ENCODE measurements around the gene MOB3B.

DNA sequence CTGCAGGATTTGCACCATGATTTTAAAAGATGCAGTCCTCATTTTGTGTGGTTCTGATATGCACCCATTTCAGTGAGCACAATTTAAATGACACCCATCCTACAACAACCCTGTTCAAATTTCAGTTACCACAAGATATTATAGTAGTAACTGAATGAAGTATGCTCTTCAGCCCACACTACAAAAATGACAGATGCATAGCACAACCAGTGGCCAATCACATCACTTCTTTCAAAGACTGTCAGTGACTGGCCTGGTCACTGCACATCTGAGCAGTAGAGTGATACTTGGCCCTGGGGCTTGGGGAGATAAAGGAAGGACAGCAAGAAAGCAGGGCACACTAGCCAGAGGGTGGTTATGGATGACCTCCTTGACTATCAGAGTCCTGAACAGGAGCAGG lies 25.4 kb downstream of the MOB3B start:
- TF ChIP-seq, protein P1, sequence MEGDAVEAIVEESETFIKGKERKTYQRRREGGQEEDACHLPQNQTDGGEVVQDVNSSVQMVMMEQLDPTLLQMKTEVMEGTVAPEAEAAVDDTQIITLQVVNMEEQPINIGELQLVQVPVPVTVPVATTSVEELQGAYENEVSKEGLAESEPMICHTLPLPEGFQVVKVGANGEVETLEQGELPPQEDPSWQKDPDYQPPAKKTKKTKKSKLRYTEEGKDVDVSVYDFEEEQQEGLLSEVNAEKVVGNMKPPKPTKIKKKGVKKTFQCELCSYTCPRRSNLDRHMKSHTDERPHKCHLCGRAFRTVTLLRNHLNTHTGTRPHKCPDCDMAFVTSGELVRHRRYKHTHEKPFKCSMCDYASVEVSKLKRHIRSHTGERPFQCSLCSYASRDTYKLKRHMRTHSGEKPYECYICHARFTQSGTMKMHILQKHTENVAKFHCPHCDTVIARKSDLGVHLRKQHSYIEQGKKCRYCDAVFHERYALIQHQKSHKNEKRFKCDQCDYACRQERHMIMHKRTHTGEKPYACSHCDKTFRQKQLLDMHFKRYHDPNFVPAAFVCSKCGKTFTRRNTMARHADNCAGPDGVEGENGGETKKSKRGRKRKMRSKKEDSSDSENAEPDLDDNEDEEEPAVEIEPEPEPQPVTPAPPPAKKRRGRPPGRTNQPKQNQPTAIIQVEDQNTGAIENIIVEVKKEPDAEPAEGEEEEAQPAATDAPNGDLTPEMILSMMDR (IDR thresholded peaks at IDR 0.05; ENCODE audit: low read length): no peak
- TF ChIP-seq EZH2 (IDR thresholded peaks at IDR 0.05; ENCODE audit: borderline replicate concordance, low read length): no peak
